H9 (cell line): ENCODE data around the gene ATG7. TPM values are rescaled to one million over a fixed set of nuclear protein-coding genes. Genes with fewer than 3 reads are reported as not detected.

Experiments used
- DNase-seq: peaks from one replicate; pipeline ENCODE4 v3.0.0-alpha.2; 2017
- H2AFZ ChIP-seq: one replicate; pipeline ENCODE4 v1.6.1; 2013; ENCODE audit warnings: mild to moderate bottlenecking, low read length, control low read depth, moderate library complexity
- H2AK5ac ChIP-seq: 2 replicates; pipeline ENCODE4 v1.6.1; 2013; ENCODE audit warnings: low read length, control low read depth, mixed read lengths; ENCODE audit not compliant: insufficient read length
- H2BK120ac ChIP-seq: one replicate; pipeline ENCODE4 v1.6.1; 2013; ENCODE audit warnings: low read depth, mild to moderate bottlenecking, low read length, control low read depth, inconsistent platforms; ENCODE audit not compliant: poor library complexity, severe bottlenecking
- H2BK12ac ChIP-seq: 2 replicates; pipeline ENCODE4 v1.6.1; 2013; ENCODE audit warnings: low read length, control low read depth, mixed read lengths, low read depth; ENCODE audit not compliant: insufficient read length
- H2BK15ac ChIP-seq: 2 replicates; pipeline ENCODE4 v1.6.1; 2013; ENCODE audit warnings: low read depth, low read length, control low read depth
- H2BK20ac ChIP-seq: one replicate; pipeline ENCODE4 v1.6.1; 2013; ENCODE audit warnings: low read depth, mild to moderate bottlenecking, low read length, control low read depth, inconsistent platforms; ENCODE audit not compliant: poor library complexity, severe bottlenecking
- H2BK5ac ChIP-seq: 2 replicates; pipeline ENCODE4 v1.6.1; 2013; ENCODE audit warnings: low read length, control low read depth, mixed read lengths; ENCODE audit not compliant: insufficient read length
- H3K14ac ChIP-seq: 2 replicates; pipeline ENCODE4 v1.6.1; 2013; ENCODE audit warnings: low read length, control low read depth; ENCODE audit not compliant: insufficient read depth
- H3K18ac ChIP-seq: 2 replicates; pipeline ENCODE4 v1.6.1; 2013; ENCODE audit warnings: low read depth, mild to moderate bottlenecking, mixed read lengths, low read length, control low read depth; ENCODE audit not compliant: insufficient read length
- H3K23ac ChIP-seq: 2 replicates; pipeline ENCODE4 v1.6.1; 2013; ENCODE audit warnings: low read length, control low read depth, mixed read lengths, low read depth; ENCODE audit not compliant: insufficient read length
- H3K23me2 ChIP-seq: 2 replicates; pipeline ENCODE4 v1.6.1; 2013; ENCODE audit warnings: low read depth, mild to moderate bottlenecking, mixed read lengths, low read length, control low read depth; ENCODE audit not compliant: insufficient read length, poor library complexity, severe bottlenecking
- H3K27ac ChIP-seq: 2 replicates; pipeline ENCODE4 v1.5.1; 2013; ENCODE audit warnings: low read length, control low read depth, mixed read lengths, low read depth; ENCODE audit not compliant: insufficient read length
- H3K27me3 ChIP-seq: 2 replicates; pipeline ENCODE4 v1.6.1; 2013; ENCODE audit warnings: low read length, control low read depth, inconsistent platforms; ENCODE audit not compliant: insufficient read depth
- H3K4ac ChIP-seq: 2 replicates; pipeline ENCODE4 v1.6.1; 2013; ENCODE audit warnings: low read depth, mild to moderate bottlenecking, control low read depth, inconsistent platforms, low read length, moderate library complexity
- H3K4me1 ChIP-seq: 2 replicates; pipeline ENCODE4 v1.6.1; 2013; ENCODE audit warnings: low read length, control low read depth, inconsistent platforms; ENCODE audit not compliant: insufficient read depth
- H3K4me2 ChIP-seq: 2 replicates; pipeline ENCODE4 v1.6.1; 2013; ENCODE audit warnings: low read length, control low read depth, mixed read lengths; ENCODE audit not compliant: insufficient read length, insufficient read depth
- H3K56ac ChIP-seq: 2 replicates; pipeline ENCODE4 v1.6.1; 2013; ENCODE audit warnings: low read depth, mild to moderate bottlenecking, mixed read lengths, low read length, control low read depth; ENCODE audit not compliant: insufficient read length
- H3K79me1 ChIP-seq: 2 replicates; pipeline ENCODE4 v1.6.1; 2013; ENCODE audit warnings: low read depth, mild to moderate bottlenecking, moderate library complexity, low read length, control low read depth, inconsistent platforms; ENCODE audit not compliant: insufficient read depth, poor library complexity, severe bottlenecking
- H3K79me2 ChIP-seq: 2 replicates; pipeline ENCODE4 v1.6.1; 2013; ENCODE audit warnings: low read length, control low read depth, inconsistent platforms; ENCODE audit not compliant: insufficient read depth
- H3K9ac ChIP-seq: 2 replicates; pipeline ENCODE4 v1.6.1; 2013; ENCODE audit warnings: low read length, control low read depth, mixed read lengths; ENCODE audit not compliant: insufficient read length; ENCODE audit errors: extremely low read depth
- H3K9me3 ChIP-seq: one replicate; pipeline ENCODE4 v1.6.1; 2013; ENCODE audit warnings: low read depth, low read length, inconsistent platforms; ENCODE audit not compliant: control insufficient read depth
- H3T11ph ChIP-seq: one replicate; pipeline ENCODE4 v1.6.1; 2013; ENCODE audit warnings: mild to moderate bottlenecking, low read length, control low read depth, inconsistent platforms
- H4K20me1 ChIP-seq: one replicate; pipeline ENCODE4 v1.6.1; 2013; ENCODE audit not compliant: control insufficient read depth, insufficient read length, insufficient read depth
- H4K5ac ChIP-seq: 2 replicates; pipeline ENCODE4 v1.6.1; 2013; ENCODE audit warnings: low read depth, mild to moderate bottlenecking, mixed read lengths, low read length, control low read depth; ENCODE audit not compliant: insufficient read length
- H4K8ac ChIP-seq: replicated peaks from 2 replicates; pipeline ENCODE4 v1.6.1; 2013; ENCODE audit warnings: low read length, control low read depth, mixed read lengths, low read depth; ENCODE audit not compliant: insufficient read length
- H4K91ac ChIP-seq: 2 replicates; pipeline ENCODE4 v1.6.1; 2013; ENCODE audit warnings: low read depth, mild to moderate bottlenecking, moderate library complexity, mixed read lengths, low read length, control low read depth; ENCODE audit not compliant: insufficient read length
- H3K27ac Mint-ChIP-seq, 3 experiments: 2 replicates in 2 of 3; 3 replicates in 1 of 3; pipeline ENCODE4 v1.8.0; 2020 to 2021; ENCODE audit warnings: mixed read lengths in 3 of 3, mild to moderate bottlenecking in 1 of 3, moderate library complexity in 1 of 3
- H3K27me3 Mint-ChIP-seq: 2 replicates; pipeline ENCODE4 v1.8.0; 2021; ENCODE audit warnings: low read depth, mild to moderate bottlenecking, moderate library complexity, mixed read lengths
- H3K36me3 Mint-ChIP-seq, 3 experiments: 2 replicates in 2 of 3; 3 replicates in 1 of 3; pipeline ENCODE4 v1.8.0; 2020 to 2021; ENCODE audit warnings: low read depth in 3 of 3, mixed read lengths in 3 of 3; ENCODE audit not compliant: insufficient read depth in 1 of 3
- H3K4me1 Mint-ChIP-seq, 2 experiments: 2 replicates each; pipeline ENCODE4 v1.8.0; 2020; ENCODE audit warnings: mixed read lengths in 2 of 2
- H3K4me3 Mint-ChIP-seq, 2 experiments: 2 replicates in 1 of 2; 3 replicates in 1 of 2; pipeline ENCODE4 v1.8.0; 2020 to 2021; ENCODE audit warnings: mild to moderate bottlenecking in 2 of 2, mixed read lengths in 2 of 2, moderate library complexity in 1 of 2
- H3K9me3 Mint-ChIP-seq, 2 experiments: 2 replicates in 1 of 2; 3 replicates in 1 of 2; pipeline ENCODE4 v1.8.0; 2020; ENCODE audit warnings: mild to moderate bottlenecking in 2 of 2, mixed read lengths in 2 of 2, moderate library complexity in 1 of 2
- WGBS: extraction: QIAGEN DNeasy Blood & Tissue Kit; methylation state at CpG from one replicate; pipeline ENCODE4 v1.1.7; 2013; ENCODE audit warnings: missing lambda C conversion rate, low lambda C conversion rate, mixed read lengths; ENCODE audit not compliant: insufficient read length; ENCODE audit errors: extremely low coverage; 5-methylcytosine and 5-hydroxymethylcytosine counted together
- total RNA-seq: library from RNA; stranded (reverse); gene quantifications from 2 replicates; pipeline ENCODE4 v1.2.1, GENCODE V29; 2021
- TF ChIP-seq, protein P1 (sequence below): fragments of 200-600 bp; sonication (generic); conservative IDR thresholded peaks from 3 replicates; pipeline ENCODE4 v1.8.0; 2021; ENCODE audit warnings: antibody characterized with exemption, mild to moderate bottlenecking

The ATG7 gene
- total RNA-seq, 1 experiment from 2014 or later, result 17.9 TPM

DNA sequence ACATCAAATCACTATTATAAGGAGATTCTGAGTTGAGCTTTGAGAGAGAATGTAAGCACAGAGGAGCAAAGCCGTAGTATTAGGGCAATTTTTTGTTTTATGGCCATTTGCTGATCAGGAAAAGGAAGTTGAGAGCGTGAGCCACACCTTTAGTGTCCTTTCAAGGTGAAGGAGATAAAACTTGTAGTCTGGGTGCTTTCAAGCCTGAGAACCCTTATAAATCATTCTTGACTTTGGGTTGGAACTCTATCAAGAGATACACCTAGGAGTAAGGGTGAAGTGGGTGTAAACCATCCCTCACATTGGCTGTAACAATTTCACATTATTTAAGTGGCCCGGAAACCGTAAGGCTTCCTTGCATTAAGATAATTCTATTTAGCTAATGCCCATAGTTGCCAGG lies 122.2 kb downstream of the ATG7 start:
- no peak overlapping the region for H4K91ac ChIP-seq
- H2BK120ac ChIP-seq, result no peak overlapping the region
- no peak overlapping the region for H3K23ac ChIP-seq
- H3K27ac Mint-ChIP-seq, result no peak overlapping the region
- no peak overlapping the region for H4K5ac ChIP-seq
- H3K14ac ChIP-seq, result no peak overlapping the region
- H4K8ac ChIP-seq, result no peak overlapping the region
- no peak overlapping the region for H2AFZ ChIP-seq
- H3K27me3 Mint-ChIP-seq, result no peaks in the 10 kb centered on the region
- no peak overlapping the region for H3T11ph ChIP-seq
- H3K23me2 ChIP-seq, result no peaks in the 10 kb centered on the region
- H3K36me3 Mint-ChIP-seq, result no peaks in the 10 kb centered on the region
- no peak for DNase-seq
- no peaks in the 10 kb centered on the region; the same call in 1 of the 2 replicates for H3K4me1 ChIP-seq
- no peak overlapping the region for H3K4me3 Mint-ChIP-seq
- no peak overlapping the region for H2BK5ac ChIP-seq
- no peaks in the 10 kb centered on the region for H3K27me3 ChIP-seq
- H4K20me1 ChIP-seq, result no peaks in the 10 kb centered on the region
- no peak overlapping the region for H3K4me2 ChIP-seq
- no peaks in the 10 kb centered on the region for H3K79me2 ChIP-seq
- H2BK15ac ChIP-seq, result no peak overlapping the region
- peaks cover 16 to 20% of the 10 kb centered on the region in 2 experiments for H3K4me1 Mint-ChIP-seq
- no peak overlapping the region for H2BK12ac ChIP-seq
- H3K9me3 ChIP-seq, result no peaks in the 10 kb centered on the region
- no peak overlapping the region for H2AK5ac ChIP-seq
- no peaks in the 10 kb centered on the region; a peak in 1 of 5 replicates for H3K9me3 Mint-ChIP-seq
- H3K27ac ChIP-seq, result no peak overlapping the region
- no peak overlapping the region for H2BK20ac ChIP-seq
- no peak overlapping the region for H3K18ac ChIP-seq
- TF ChIP-seq, protein P1, sequence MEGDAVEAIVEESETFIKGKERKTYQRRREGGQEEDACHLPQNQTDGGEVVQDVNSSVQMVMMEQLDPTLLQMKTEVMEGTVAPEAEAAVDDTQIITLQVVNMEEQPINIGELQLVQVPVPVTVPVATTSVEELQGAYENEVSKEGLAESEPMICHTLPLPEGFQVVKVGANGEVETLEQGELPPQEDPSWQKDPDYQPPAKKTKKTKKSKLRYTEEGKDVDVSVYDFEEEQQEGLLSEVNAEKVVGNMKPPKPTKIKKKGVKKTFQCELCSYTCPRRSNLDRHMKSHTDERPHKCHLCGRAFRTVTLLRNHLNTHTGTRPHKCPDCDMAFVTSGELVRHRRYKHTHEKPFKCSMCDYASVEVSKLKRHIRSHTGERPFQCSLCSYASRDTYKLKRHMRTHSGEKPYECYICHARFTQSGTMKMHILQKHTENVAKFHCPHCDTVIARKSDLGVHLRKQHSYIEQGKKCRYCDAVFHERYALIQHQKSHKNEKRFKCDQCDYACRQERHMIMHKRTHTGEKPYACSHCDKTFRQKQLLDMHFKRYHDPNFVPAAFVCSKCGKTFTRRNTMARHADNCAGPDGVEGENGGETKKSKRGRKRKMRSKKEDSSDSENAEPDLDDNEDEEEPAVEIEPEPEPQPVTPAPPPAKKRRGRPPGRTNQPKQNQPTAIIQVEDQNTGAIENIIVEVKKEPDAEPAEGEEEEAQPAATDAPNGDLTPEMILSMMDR, result no peak
- H3K4ac ChIP-seq, result no peak overlapping the region
- no peak overlapping the region for H3K9ac ChIP-seq
- no peaks in the 10 kb centered on the region for H3K79me1 ChIP-seq
- no peak overlapping the region for H3K56ac ChIP-seq
- no CpG with 5 or more reads among the region's 4 CpGs for WGBS
